Fibroblast of the aortic adventitia (primary cell): ENCODE data around the gene SIVA1. TPM values are rescaled to one million over a fixed set of nuclear protein-coding genes. Genes with fewer than 3 reads are reported as not detected.
A peak's percentile ranks its signal among the peaks of the same experiment; 100 is the strongest.
"Not testable (repeated sequence)": the region's sequence is repeated elsewhere in the genome, so short reads cannot be mapped to it uniquely, and the experiment has no call there.

ENCODE experiments used
- DNase-seq: peaks from one replicate; pipeline ENCODE4 v3.0.0-alpha.2; 2010; ENCODE audit warnings: low read depth
- H3K4me3 ChIP-seq: 2 replicates; pipeline ENCODE4 v1.5.1; 2011; ENCODE audit warnings: low read depth, mild to moderate bottlenecking, control low read depth, low read length, moderate library complexity
- CTCF ChIP-seq: IDR thresholded peaks from 2 replicates; pipeline ENCODE4 v1.5.1; 2011; ENCODE audit warnings: mild to moderate bottlenecking, low read length, control low read depth, inconsistent platforms; ENCODE audit not compliant: insufficient read depth
- total RNA-seq: library from RNA; depleted of rRNA; stranded (reverse); fragments of >200 nt; gene quantifications from 2 replicates; pipeline ENCODE4 v1.2.3, GENCODE V29; 2012; ENCODE audit warnings: low replicate concordance

SIVA1 gene
- total RNA-seq, 1 donor: 87.3 TPM

GRCh38 chr14:104724981-104725771 is 27.8 kb upstream of the SIVA1 start:
- peak; percentile 42 for TF ChIP-seq CTCF
- H3K4me3 ChIP-seq: peak overlapping the region; percentile 64
- DNase-seq: peak; percentile 27

GRCh38 chr14:104725772-104726548 is 27.0 kb upstream of the SIVA1 start:
- no peak for TF ChIP-seq CTCF
- DNase-seq: no peak

GRCh38 chr14:104726600-104727451 is 26.1 kb upstream of the SIVA1 start:
- no peak overlapping the region for H3K4me3 ChIP-seq
- no peak for TF ChIP-seq CTCF
- no peak for DNase-seq

More at GRCh38 chr14:104725772-104726548, 27.0 kb upstream of the SIVA1 start:
- H3K4me3 ChIP-seq: no peak overlapping the region

- H3K4me3 ChIP-seq: no peak overlapping the region
- DNase-seq: no peak
- no peak for TF ChIP-seq CTCF
Measured at GRCh38 chr14:104728631-104729030, 24.3 kb upstream of the SIVA1 start.

GRCh38 chr14:104729176-104729834 is 23.6 kb upstream of the SIVA1 start:
- not testable (repeated sequence) for DNase-seq

GRCh38 chr14:104729835-104730181 is 23.1 kb upstream of the SIVA1 start:
- no peak overlapping the region for H3K4me3 ChIP-seq
- TF ChIP-seq CTCF: no peak

More at GRCh38 chr14:104729176-104729834, 23.6 kb upstream of the SIVA1 start:
- H3K4me3 ChIP-seq: not testable (repeated sequence)

More at GRCh38 chr14:104729835-104730181, 23.1 kb upstream of the SIVA1 start:
- no peak for DNase-seq
